Activated effector memory CD4-positive, alpha-beta T cell treated with Interleukin-2 at 50 U/mL for 16 hours (primary cell): ENCODE results near the gene QSER1.
"Not testable (repeated sequence)": the region's sequence is repeated elsewhere in the genome, so short reads cannot be mapped to it uniquely, and the experiment has no call there.

Experiments used
- DNase-seq: peaks from one replicate; pipeline ENCODE4 v3.0.0-alpha.2; 2020

QSER1 gene

GRCh38 chr11:32892355-32893092 lies at the start of gene QSER1:
Gene QSER1, plus strand, starts transcription at chr11:32892811. Its CDS starts 315 bp downstream, at chr11:32893126.
- peak; percentile 61 for DNase-seq

DNA sequence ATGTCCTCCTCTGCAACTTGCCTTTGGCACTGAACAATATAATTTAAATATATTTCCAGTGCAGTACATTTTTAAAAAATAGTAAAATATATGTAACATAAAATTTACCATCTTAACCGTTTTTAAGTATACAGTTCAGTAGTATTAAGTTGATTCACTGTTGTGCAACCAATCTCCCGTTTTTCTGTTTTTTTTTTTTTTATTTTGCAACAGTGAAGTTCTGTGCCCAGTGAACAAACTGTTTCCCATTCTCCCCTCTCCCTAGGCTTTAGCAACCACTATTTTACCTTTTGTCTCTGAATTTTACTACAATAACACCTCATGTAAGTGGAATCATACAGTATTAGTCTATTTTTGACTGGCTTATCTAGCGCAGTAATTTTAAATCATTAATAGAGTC lies 49.1 kb upstream of the QSER1 start:
- DNase-seq, result no peak

DNA sequence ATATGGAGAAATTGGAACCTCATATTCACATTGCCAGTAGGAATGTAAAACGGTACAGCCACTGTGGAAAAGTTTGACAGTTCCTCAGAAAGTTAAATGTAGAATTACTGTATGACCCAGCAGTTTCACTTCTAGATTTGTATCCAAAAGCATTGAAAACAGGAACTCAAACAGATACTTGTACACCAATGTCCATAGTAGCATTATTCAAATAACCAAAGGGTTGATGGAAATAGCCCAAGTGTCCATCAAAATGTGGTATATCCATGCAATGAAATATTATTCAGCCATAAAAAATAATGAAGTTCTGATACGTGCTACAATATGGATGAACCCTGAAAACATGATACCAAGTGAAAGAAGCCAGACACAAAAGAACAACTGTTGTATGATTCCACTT lies 45.1 kb upstream of the QSER1 start:
- DNase-seq, result no peak

GRCh38 chr11:32849761-32850160 lies 42.9 kb upstream of the QSER1 start:
- no peak for DNase-seq

DNA sequence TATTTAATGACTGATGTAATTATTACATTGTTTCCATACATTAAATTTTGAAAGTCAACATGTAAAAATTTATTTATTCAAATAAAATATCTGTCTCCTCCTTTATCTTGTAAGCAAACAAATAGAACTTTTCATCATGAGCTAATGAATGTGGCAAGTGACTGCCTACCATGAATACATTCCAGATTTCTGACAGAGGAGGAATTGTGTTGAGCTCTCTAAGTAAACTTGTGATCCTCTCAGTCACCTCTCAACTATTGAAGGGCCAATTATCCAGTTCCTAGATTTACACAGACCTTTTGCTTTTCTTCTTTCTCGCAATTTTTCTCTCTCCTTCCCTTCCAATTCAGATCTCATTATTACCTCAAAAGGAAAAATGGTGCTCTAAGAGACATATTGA lies 41.4 kb upstream of the QSER1 start:
- DNase-seq, result no peak

DNA sequence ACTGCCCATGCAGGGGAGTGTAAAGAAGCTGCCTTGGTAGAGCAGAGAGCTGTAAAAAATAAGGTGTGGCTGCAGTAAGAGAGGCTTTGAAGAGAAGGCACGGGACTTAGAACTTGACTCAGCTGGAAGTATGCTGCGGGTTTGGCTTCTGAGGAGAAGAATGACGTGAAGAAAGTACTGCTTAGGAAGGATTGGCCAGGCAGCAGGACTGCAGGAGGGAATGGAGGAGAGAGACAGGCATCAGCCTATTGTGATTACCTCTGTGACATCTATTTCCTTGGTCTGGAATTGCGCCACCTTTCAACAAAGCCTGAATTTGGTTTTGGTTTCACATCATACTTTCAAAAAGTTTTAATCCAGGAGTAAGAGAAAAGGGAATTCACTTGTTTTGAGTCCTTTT lies 40.4 kb upstream of the QSER1 start:
- DNase-seq, result no peak

DNA sequence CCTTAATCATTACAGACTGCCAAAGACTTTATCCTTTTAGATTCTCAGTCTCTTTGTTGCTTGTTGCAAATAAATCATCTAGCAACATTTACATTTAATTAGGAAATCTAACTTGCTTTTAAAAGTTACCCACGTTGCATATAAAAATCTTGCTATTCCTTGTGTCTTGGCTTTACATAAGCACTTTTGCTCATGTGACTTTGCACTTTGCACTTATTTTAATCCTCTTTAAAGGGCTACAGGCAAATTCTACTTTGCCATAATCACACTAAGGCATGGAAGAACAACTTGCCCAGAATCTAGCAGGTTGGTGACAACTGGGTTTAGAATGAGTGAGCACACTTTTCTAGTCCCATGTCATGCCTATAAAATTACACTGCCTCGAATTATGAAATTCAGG lies 37.0 kb upstream of the QSER1 start:
- DNase-seq, result no peak

DNA sequence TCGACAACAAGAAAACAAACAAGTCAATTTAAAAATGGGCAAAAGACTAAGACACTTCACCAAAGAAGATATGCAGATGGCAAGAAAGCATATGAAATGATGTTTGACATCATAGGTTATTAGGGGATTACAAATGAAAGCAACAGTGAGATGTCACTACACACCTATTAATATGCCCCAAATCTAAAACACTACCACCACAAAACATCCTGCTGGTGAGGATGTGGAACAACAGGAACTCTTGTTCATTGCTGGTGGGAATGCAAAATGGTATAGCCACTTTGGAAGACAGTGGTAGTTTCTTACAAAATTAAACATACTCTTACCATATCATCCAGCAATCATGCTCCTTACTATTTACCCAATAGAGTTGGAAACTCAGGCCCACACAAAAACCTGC lies 33.9 kb upstream of the QSER1 start:
- no peak for DNase-seq

- DNase-seq, result no peak
Observed at GRCh38 chr11:32861850-32862577, 30.6 kb upstream of the QSER1 start.

DNA sequence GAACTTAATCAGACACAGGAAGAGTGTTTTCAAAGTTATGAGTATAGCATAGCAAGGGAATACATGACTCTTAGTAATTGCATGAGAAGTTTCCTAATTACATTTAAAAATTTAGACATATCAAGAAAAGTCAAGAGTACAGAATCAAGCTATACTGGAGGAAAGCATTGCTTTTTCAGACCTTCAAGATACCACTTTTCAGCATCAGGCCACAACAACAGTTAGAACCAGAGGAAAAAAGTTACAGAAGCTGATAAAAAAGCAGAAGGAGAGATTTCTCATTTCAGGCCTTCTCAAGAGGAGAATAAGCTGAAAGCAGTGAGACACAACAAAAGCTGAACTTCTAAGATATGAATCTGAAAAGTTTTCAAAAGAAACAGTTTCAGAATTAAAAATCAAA lies 28.1 kb upstream of the QSER1 start:
- no peak for DNase-seq

GRCh38 chr11:32868752-32869151 lies 23.9 kb upstream of the QSER1 start:
- not testable (repeated sequence) for DNase-seq

DNA sequence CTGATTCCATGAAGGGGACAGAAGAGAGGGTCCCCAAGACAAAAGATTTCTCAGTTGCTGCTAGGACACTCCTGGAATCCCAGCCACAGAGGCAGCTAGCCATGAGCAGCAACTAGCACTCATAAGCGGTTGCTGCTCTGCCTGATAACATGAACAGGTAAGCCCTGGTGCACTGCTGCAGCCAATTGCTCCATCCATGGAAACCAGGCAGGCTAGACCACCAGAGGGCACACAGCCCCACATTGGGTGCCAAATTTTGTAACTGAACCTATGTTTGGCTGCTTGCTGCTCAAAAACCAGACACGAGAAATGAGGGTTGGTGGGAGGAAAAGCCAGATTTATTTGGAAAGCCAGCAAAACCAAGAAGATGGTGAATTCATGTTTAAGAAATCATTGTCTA lies 21.9 kb upstream of the QSER1 start:
- DNase-seq, result no peak

DNA sequence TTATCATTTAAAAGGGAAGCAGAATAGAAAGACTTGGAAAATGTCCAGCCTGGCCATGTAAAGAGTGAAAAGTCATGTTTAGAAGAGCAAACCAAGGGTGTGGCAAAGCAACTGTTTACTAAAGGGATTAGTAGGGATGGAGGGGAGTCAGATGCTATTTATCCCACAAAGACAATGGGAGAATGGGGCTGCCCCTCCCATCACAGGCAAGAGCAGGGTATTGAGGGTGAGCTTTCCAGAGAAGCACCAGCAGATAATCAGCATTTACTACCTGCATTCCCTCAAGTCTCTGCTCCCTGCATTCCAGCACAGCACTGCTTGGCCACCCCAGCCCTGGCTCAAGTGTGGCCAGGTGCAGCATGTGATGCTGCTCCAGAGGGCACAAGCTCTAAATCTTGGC lies 18.5 kb upstream of the QSER1 start:
- DNase-seq, result no peak

- DNase-seq, result no peak
Observed at GRCh38 chr11:32881286-32881685, 11.3 kb upstream of the QSER1 start.

DNA sequence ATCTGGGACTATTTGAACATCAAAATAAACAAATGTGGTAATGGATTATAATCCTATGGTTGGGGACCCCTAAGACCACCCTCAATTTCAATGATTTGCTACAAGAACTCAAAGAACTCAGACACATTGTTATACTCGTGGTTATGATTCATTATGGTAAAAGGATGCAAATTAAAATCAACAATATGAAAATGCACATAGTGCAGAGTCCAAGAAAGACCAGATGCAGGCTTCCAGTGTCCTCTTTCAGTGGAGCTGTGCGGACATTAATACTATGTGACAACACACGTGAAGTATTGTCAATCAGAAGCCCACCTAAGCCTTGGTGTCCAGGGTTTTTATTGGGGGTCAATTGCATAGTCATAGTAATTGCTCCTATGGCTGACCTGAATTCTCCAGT lies 9.2 kb upstream of the QSER1 start:
- DNase-seq, result no peak

DNA sequence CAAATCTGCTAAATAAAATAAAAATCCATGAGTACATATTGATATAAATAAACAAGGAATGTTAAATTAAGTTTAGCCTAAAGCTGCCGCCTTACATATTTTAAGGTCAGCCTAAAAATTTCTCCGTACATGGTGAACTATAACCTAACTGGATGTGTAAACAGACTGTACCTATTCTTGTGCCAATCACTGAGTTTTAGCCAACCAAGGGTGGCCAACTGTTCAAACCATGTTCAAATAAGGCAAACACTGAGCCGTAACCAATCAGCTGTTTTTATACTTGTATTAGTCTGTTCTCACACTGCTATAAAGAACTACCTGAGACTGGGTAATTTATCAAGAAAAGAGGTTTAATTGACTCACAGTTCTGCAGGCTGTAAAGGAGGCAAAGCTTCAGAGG lies 8.6 kb upstream of the QSER1 start:
- DNase-seq, result no peak

- no peak for DNase-seq
Observed at GRCh38 chr11:32884770-32885384, 7.7 kb upstream of the QSER1 start.

DNA sequence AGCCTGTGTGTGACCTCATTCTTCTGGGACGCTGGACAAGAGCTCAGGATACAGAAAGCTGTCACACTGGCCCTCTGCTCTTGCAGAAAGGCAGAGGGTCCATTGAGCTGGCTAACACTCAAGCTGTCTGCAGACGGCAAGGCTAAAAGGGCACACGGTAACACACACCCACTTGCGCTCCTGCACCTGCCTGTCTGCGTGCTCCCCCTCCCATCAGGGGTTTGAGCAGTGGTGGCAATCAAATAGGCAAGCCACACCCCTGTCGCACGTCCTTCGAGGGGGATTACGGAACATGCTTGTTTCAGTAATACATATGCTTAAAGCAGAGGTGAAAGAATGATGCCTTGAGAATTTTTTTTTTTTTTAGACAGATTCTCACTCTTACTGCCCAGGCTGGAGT lies 7.1 kb upstream of the QSER1 start:
- no peak for DNase-seq

- DNase-seq, result no peak
Observed at GRCh38 chr11:32886180-32886579, 6.4 kb upstream of the QSER1 start.

- DNase-seq, result not testable (repeated sequence)
Observed at GRCh38 chr11:32887707-32888383, 4.8 kb upstream of the QSER1 start.

DNA sequence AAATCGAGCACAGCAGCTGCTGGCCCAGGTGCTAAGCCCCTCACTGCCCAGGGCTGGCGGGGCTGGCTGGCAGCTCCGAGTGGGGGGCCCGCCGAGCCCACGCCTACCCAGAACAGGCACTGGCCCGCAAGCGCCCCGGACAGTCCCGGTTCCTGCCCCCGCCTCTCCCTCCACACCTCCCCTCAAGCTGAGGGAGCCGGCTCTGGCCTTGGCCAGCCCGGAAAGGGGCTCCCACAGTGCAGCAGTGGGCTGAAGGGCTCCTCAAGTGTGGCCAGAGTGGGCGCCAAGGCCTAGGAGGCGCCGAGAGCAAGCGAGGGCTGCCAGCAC lies 4.3 kb upstream of the QSER1 start:
- DNase-seq, result not testable (repeated sequence)

- DNase-seq, result no peak
Observed at GRCh38 chr11:32888805-32889204, 3.8 kb upstream of the QSER1 start.

- DNase-seq, result no peak
Observed at GRCh38 chr11:32890843-32891656, 1.6 kb upstream of the QSER1 start.
